Measurements from ENCODE around the gene ADAM15. TPM values are rescaled to one million over a fixed set of nuclear protein-coding genes. Genes with fewer than 3 reads are reported as not detected.

ADAM15 gene
- total RNA-seq, 1 experiment from 2014 or later = 30.6 TPM

DNA sequence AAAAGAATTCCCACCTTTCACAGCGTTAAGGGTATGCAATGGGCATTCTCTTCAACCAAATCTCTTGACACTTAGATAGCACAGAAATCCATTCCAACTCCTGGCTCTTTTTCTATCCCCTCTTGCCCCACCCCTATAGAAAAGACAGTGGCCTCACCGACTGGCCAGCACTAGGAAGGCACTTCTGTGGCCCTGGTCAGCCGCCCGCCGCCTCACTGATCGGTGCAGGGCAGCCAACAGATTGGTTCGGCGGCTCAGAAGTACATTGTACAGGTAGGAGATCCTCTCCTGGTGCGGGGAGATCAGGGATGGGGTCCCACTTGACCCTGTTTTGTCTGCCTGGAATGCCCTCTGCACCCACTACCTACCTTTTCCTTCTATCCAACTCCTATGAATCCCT is 26.8 kb upstream of the ADAM15 start:
- Histone ChIP-seq H2BK120ac (ENCODE audit: low read depth, low read length, poor library complexity, severe bottlenecking) (no peak overlapping the region), H2BK20ac (ENCODE audit: low read depth, low read length, poor library complexity, severe bottlenecking) (no peak overlapping the region), H3K4me1 (ENCODE audit: insufficient read depth, low read length) (no peaks in the 10 kb centered on the region), H2BK5ac (ENCODE audit: insufficient read length, low read length) (no peak overlapping the region), H3K9me3 (ENCODE audit: control insufficient read depth, low read depth, low read length) (no peaks in the 10 kb centered on the region), H3K14ac (ENCODE audit: insufficient read depth, low read length) (no peak overlapping the region), H2AK5ac (ENCODE audit: insufficient read length, low read length) (no peak overlapping the region), H3K27me3 (ENCODE audit: insufficient read depth, low read length) (no peaks in the 10 kb centered on the region), H3K27ac (ENCODE audit: insufficient read length, low read depth, low read length) (no peak overlapping the region), H3K4me2 (ENCODE audit: insufficient read depth, insufficient read length, low read length) (no peak overlapping the region), H4K8ac (replicated peaks; ENCODE audit: insufficient read length, low read depth, low read length) (no peak overlapping the region), H3K4ac (ENCODE audit: low read depth, low read length) (no peak overlapping the region), H3K18ac (ENCODE audit: insufficient read length, low read depth, low read length) (no peak overlapping the region), H2BK15ac (ENCODE audit: low read depth, low read length) (no peak overlapping the region), H2AFZ (ENCODE audit: low read length) (no peak overlapping the region), H3K23ac (ENCODE audit: insufficient read length, low read depth, low read length) (no peak overlapping the region), H3K23me2 (ENCODE audit: insufficient read length, low read depth, low read length, poor library complexity, severe bottlenecking) (no peaks in the 10 kb centered on the region), H2BK12ac (ENCODE audit: insufficient read length, low read depth, low read length) (no peak overlapping the region), H3K79me1 (ENCODE audit: insufficient read depth, low read depth, low read length, poor library complexity, severe bottlenecking) (no peaks in the 10 kb centered on the region), H4K91ac (ENCODE audit: insufficient read length, low read depth, low read length) (no peak overlapping the region), H3K56ac (ENCODE audit: insufficient read length, low read depth, low read length) (no peak overlapping the region), H4K5ac (ENCODE audit: insufficient read length, low read depth, low read length) (no peak overlapping the region), H3T11ph (ENCODE audit: low read length) (no peak overlapping the region), H3K9ac (ENCODE audit: extremely low read depth, insufficient read length, low read length) (no peak overlapping the region), H4K20me1 (ENCODE audit: control insufficient read depth, insufficient read depth, insufficient read length) (no peaks in the 10 kb centered on the region), H3K79me2 (ENCODE audit: insufficient read depth, low read length) (no peaks in the 10 kb centered on the region)
- DNase-seq = no peak
- Mint-ChIP-seq H3K27ac (no peak overlapping the region), H3K9me3 (no peaks in the 10 kb centered on the region), H3K4me1 (peaks cover 15 to 32% of the 10 kb centered on the region in 2 experiments), H3K4me3 (no peak overlapping the region), H3K27me3 (ENCODE audit: low read depth) (peaks cover 12% of the 10 kb centered on the region), H3K36me3 (ENCODE audit: insufficient read depth in 1 of 3, low read depth in 3 of 3) (peaks cover 0 to 4% (median 3%) of the 10 kb centered on the region in 3 experiments; a peak in 1 of 7 replicates)
- no CpG with 5 or more reads among the region's 9 CpGs for WGBS (ENCODE audit: extremely low coverage, insufficient read length, low lambda C conversion rate)
- TF ChIP-seq, protein P1, sequence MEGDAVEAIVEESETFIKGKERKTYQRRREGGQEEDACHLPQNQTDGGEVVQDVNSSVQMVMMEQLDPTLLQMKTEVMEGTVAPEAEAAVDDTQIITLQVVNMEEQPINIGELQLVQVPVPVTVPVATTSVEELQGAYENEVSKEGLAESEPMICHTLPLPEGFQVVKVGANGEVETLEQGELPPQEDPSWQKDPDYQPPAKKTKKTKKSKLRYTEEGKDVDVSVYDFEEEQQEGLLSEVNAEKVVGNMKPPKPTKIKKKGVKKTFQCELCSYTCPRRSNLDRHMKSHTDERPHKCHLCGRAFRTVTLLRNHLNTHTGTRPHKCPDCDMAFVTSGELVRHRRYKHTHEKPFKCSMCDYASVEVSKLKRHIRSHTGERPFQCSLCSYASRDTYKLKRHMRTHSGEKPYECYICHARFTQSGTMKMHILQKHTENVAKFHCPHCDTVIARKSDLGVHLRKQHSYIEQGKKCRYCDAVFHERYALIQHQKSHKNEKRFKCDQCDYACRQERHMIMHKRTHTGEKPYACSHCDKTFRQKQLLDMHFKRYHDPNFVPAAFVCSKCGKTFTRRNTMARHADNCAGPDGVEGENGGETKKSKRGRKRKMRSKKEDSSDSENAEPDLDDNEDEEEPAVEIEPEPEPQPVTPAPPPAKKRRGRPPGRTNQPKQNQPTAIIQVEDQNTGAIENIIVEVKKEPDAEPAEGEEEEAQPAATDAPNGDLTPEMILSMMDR (conservative IDR thresholded peaks at IDR 0.05) = no peak
